Activated CD8-positive, alpha-beta memory T cell treated with anti-CD3 and anti-CD28 coated beads, Interleukin-2, amount 50 U/mL, for 1 hour (primary cell): ENCODE measurements around the gene KCNAB1.
"Not testable (repeated sequence)": the region's sequence is repeated elsewhere in the genome, so short reads cannot be mapped to it uniquely, and the experiment has no call there.

Experiments used
- DNase-seq: peaks from one replicate; pipeline ENCODE4 v3.0.0-alpha.2; 2020; ENCODE audit errors: extremely low read depth

KCNAB1 gene

GRCh38 chr3:156176048-156176447 lies 55.7 kb downstream of the KCNAB1 start:
- DNase-seq, result no peak

GRCh38 chr3:156176629-156177210 lies 56.3 kb downstream of the KCNAB1 start:
- no peak for DNase-seq

- no peak for DNase-seq
Observed at GRCh38 chr3:156180077-156180476, 59.7 kb downstream of the KCNAB1 start.

- DNase-seq, result no peak
Observed at GRCh38 chr3:156181509-156181908, 61.1 kb downstream of the KCNAB1 start.

GRCh38 chr3:156183396-156183795 lies 63.0 kb downstream of the KCNAB1 start:
- DNase-seq, result no peak

- no peak for DNase-seq
Observed at GRCh38 chr3:156184156-156184555, 63.8 kb downstream of the KCNAB1 start.

GRCh38 chr3:156187146-156187769 lies 66.9 kb downstream of the KCNAB1 start:
- DNase-seq, result no peak

- DNase-seq, result no peak
Observed at GRCh38 chr3:156188757-156189156, 68.4 kb downstream of the KCNAB1 start.

GRCh38 chr3:156189927-156190326 lies 69.5 kb downstream of the KCNAB1 start:
- no peak for DNase-seq

GRCh38 chr3:156194945-156195344 lies 74.6 kb downstream of the KCNAB1 start:
- DNase-seq, result not testable (repeated sequence)

GRCh38 chr3:156197152-156197551 lies 76.8 kb downstream of the KCNAB1 start:
- not testable (repeated sequence) for DNase-seq

GRCh38 chr3:156201411-156202405 lies 81.3 kb downstream of the KCNAB1 start:
- DNase-seq, result no peak

GRCh38 chr3:156206157-156206556 lies 85.8 kb downstream of the KCNAB1 start:
- no peak for DNase-seq

GRCh38 chr3:156207802-156208685 lies 87.7 kb downstream of the KCNAB1 start:
- no peak for DNase-seq

GRCh38 chr3:156209631-156210335 lies 89.4 kb downstream of the KCNAB1 start:
- DNase-seq, result no peak

- DNase-seq, result no peak
Observed at GRCh38 chr3:156211583-156211982, 91.2 kb downstream of the KCNAB1 start.

- no peak for DNase-seq
Observed at GRCh38 chr3:156214676-156215075, 94.3 kb downstream of the KCNAB1 start.

- DNase-seq, result no peak
Observed at GRCh38 chr3:156215751-156216150, 95.4 kb downstream of the KCNAB1 start.

GRCh38 chr3:156216216-156216615 lies 95.8 kb downstream of the KCNAB1 start:
- DNase-seq, result no peak

GRCh38 chr3:156216852-156217251 lies 96.5 kb downstream of the KCNAB1 start:
- DNase-seq, result no peak
